ENCODE results near the gene HNMT.
"Not testable (repeated sequence)": the region's sequence is repeated elsewhere in the genome, so short reads cannot be mapped to it uniquely, and the experiment has no call there.

Gene HNMT

DNA sequence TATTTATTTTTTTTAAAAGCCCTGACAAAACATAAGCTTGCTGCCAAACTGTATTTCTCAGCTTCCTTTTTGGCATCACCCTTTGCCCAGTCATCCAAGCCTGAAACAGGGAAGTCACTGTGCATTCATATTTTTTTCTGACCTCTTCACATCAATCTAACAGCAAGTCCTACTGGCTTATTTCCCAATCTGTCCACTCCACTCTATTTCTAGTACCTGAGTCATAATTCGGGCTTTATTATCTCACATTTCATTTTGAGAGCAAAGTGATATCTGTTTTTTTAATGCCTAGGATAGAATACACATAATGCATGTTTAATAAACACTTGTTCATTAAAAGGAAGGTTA lies 5.1 kb downstream of the HNMT start (continued):
- TF ChIP-seq, protein P1, sequence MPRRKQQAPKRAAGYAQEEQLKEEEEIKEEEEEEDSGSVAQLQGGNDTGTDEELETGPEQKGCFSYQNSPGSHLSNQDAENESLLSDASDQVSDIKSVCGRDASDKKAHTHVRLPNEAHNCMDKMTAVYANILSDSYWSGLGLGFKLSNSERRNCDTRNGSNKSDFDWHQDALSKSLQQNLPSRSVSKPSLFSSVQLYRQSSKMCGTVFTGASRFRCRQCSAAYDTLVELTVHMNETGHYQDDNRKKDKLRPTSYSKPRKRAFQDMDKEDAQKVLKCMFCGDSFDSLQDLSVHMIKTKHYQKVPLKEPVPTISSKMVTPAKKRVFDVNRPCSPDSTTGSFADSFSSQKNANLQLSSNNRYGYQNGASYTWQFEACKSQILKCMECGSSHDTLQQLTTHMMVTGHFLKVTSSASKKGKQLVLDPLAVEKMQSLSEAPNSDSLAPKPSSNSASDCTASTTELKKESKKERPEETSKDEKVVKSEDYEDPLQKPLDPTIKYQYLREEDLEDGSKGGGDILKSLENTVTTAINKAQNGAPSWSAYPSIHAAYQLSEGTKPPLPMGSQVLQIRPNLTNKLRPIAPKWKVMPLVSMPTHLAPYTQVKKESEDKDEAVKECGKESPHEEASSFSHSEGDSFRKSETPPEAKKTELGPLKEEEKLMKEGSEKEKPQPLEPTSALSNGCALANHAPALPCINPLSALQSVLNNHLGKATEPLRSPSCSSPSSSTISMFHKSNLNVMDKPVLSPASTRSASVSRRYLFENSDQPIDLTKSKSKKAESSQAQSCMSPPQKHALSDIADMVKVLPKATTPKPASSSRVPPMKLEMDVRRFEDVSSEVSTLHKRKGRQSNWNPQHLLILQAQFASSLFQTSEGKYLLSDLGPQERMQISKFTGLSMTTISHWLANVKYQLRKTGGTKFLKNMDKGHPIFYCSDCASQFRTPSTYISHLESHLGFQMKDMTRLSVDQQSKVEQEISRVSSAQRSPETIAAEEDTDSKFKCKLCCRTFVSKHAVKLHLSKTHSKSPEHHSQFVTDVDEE (CRISPR knock-in tag; IDR thresholded peaks at IDR 0.05): no peak
- TF ChIP-seq OSR1 (CRISPR knock-in tag; IDR thresholded peaks at IDR 0.05) (no peak), CSDC2 (CRISPR knock-in tag; IDR thresholded peaks at IDR 0.05) (no peak), ZFP3 (CRISPR knock-in tag; IDR thresholded peaks at IDR 0.05) (no peak)

DNA sequence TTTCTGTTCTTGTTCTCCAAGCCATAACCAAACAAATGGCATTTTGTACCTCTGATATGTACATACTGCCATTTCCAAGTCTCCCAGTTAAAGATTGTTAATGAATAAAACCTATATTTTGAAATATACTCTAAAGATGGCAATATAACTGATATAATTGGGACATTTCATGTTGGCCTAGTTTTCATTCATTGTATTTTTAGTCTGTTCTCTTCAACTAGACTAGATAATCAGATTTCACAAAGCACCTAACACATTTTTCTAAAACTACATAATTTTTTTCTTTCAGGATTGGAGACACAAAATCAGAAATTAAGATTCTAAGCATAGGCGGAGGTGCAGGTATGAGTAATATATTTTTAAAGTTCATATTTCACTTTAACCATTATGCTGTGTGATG lies 5.6 kb downstream of the HNMT start:
- no peak for ATAC-seq
- TF ChIP-seq, protein P2, sequence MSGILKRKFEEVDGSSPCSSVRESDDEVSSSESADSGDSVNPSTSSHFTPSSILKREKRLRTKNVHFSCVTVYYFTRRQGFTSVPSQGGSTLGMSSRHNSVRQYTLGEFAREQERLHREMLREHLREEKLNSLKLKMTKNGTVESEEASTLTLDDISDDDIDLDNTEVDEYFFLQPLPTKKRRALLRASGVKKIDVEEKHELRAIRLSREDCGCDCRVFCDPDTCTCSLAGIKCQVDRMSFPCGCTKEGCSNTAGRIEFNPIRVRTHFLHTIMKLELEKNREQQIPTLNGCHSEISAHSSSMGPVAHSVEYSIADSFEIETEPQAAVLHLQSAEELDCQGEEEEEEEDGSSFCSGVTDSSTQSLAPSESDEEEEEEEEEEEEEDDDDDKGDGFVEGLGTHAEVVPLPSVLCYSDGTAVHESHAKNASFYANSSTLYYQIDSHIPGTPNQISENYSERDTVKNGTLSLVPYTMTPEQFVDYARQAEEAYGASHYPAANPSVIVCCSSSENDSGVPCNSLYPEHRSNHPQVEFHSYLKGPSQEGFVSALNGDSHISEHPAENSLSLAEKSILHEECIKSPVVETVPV (CRISPR knock-in tag; IDR thresholded peaks at IDR 0.05): no peak
- TF ChIP-seq, protein P3, sequence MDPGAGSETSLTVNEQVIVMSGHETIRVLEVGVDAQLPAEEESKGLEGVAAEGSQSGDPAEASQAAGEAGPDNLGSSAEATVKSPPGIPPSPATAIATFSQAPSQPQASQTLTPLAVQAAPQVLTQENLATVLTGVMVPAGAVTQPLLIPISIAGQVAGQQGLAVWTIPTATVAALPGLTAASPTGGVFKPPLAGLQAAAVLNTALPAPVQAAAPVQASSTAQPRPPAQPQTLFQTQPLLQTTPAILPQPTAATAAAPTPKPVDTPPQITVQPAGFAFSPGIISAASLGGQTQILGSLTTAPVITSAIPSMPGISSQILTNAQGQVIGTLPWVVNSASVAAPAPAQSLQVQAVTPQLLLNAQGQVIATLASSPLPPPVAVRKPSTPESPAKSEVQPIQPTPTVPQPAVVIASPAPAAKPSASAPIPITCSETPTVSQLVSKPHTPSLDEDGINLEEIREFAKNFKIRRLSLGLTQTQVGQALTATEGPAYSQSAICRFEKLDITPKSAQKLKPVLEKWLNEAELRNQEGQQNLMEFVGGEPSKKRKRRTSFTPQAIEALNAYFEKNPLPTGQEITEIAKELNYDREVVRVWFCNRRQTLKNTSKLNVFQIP (CRISPR knock-in tag; IDR thresholded peaks at IDR 0.05; ENCODE audit: borderline replicate concordance, low read depth): no peak
- TF ChIP-seq, protein P4, sequence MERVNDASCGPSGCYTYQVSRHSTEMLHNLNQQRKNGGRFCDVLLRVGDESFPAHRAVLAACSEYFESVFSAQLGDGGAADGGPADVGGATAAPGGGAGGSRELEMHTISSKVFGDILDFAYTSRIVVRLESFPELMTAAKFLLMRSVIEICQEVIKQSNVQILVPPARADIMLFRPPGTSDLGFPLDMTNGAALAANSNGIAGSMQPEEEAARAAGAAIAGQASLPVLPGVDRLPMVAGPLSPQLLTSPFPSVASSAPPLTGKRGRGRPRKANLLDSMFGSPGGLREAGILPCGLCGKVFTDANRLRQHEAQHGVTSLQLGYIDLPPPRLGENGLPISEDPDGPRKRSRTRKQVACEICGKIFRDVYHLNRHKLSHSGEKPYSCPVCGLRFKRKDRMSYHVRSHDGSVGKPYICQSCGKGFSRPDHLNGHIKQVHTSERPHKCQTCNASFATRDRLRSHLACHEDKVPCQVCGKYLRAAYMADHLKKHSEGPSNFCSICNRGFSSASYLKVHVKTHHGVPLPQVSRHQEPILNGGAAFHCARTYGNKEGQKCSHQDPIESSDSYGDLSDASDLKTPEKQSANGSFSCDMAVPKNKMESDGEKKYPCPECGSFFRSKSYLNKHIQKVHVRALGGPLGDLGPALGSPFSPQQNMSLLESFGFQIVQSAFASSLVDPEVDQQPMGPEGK (CRISPR knock-in tag; IDR thresholded peaks at IDR 0.05; ENCODE audit: borderline replicate concordance): no peak
- TF ChIP-seq ISL1 (CRISPR knock-in tag; IDR thresholded peaks at IDR 0.05) (no peak), CSDC2 (CRISPR knock-in tag; IDR thresholded peaks at IDR 0.05) (no peak), OSR1 (CRISPR knock-in tag; IDR thresholded peaks at IDR 0.05) (no peak)

- not testable (repeated sequence) for ATAC-seq
These were observed 7.0 kb downstream of the HNMT start for GRCh38 chr2:137971259-137971658.

GRCh38 chr2:137973280-137973679 lies 9.0 kb downstream of the HNMT start:
- ATAC-seq: no peak
- TF ChIP-seq, protein P3 (CRISPR knock-in tag; IDR thresholded peaks at IDR 0.05; ENCODE audit: borderline replicate concordance, low read depth): no peak
- no peak for TF ChIP-seq GLIS3 (CRISPR knock-in tag; IDR thresholded peaks at IDR 0.05)
- TF ChIP-seq, protein P4 (CRISPR knock-in tag; IDR thresholded peaks at IDR 0.05; ENCODE audit: borderline replicate concordance): no peak
- no peak for TF ChIP-seq CREB5 (CRISPR knock-in tag; IDR thresholded peaks at IDR 0.05; ENCODE audit: low read depth)
- TF ChIP-seq ESRRG (CRISPR knock-in tag; IDR thresholded peaks at IDR 0.05): no peak
- TF ChIP-seq ZFP30 (CRISPR knock-in tag; IDR thresholded peaks at IDR 0.05): no peak
- no peak for TF ChIP-seq RARB (CRISPR knock-in tag; IDR thresholded peaks at IDR 0.05)
- TF ChIP-seq, protein P2 (CRISPR knock-in tag; IDR thresholded peaks at IDR 0.05): no peak
- no peak for TF ChIP-seq PPARA (CRISPR knock-in tag; IDR thresholded peaks at IDR 0.05; ENCODE audit: borderline replicate concordance)
- TF ChIP-seq, protein P1 (CRISPR knock-in tag; IDR thresholded peaks at IDR 0.05): no peak
- TF ChIP-seq CSDC2 (CRISPR knock-in tag; IDR thresholded peaks at IDR 0.05): no peak
- TF ChIP-seq SNAI2 (CRISPR knock-in tag; IDR thresholded peaks at IDR 0.05): no peak
- no peak for TF ChIP-seq TOX (CRISPR knock-in tag; IDR thresholded peaks at IDR 0.05; ENCODE audit: borderline replicate concordance)
- no peak for TF ChIP-seq ZNF565 (CRISPR knock-in tag; conservative IDR thresholded peaks at IDR 0.05; ENCODE audit: low read depth)
- no peak for TF ChIP-seq ZFP3 (CRISPR knock-in tag; IDR thresholded peaks at IDR 0.05)
- TF ChIP-seq OSR1 (CRISPR knock-in tag; IDR thresholded peaks at IDR 0.05): no peak

All from SK-N-SH treated with all-trans-retinoic acid at 6 μM for 48 hours (cell line).